Dendritic cell treated with granulocyte-macrophage colony-stimulating factor and Interleukin-4, amounts not matched to agents 40 ng/mL and 50 ng/mL, for 4 days (primary cell): ENCODE results near the gene PPRC1.

Experiments used
- H3K27ac Mint-ChIP-seq: one replicate; pipeline ENCODE4 v1.8.0; 2022; ENCODE audit warnings: mild to moderate bottlenecking, mixed read lengths
- H3K27me3 Mint-ChIP-seq: one replicate; pipeline ENCODE4 v1.8.0; 2022; ENCODE audit warnings: mild to moderate bottlenecking, mixed read lengths
- H3K36me3 Mint-ChIP-seq: one replicate; pipeline ENCODE4 v1.8.0; 2022; ENCODE audit warnings: low read depth, mixed read lengths
- H3K4me1 Mint-ChIP-seq: one replicate; pipeline ENCODE4 v1.8.0; 2022; ENCODE audit warnings: low read depth, mixed read lengths
- H3K4me3 Mint-ChIP-seq: one replicate; pipeline ENCODE4 v1.8.0; 2022; ENCODE audit warnings: mild to moderate bottlenecking, moderate library complexity, mixed read lengths
- H3K9me3 Mint-ChIP-seq: one replicate; pipeline ENCODE4 v1.8.0; 2022; ENCODE audit warnings: mixed read lengths
- intact Hi-C: fragments of 100-400 bp; cut with micrococcal nuclease; formaldehyde crosslinking; loops from one replicate; pipeline ENCODE4 v1.15.0; 2022

The PPRC1 gene

GRCh38 chr10:102113261-102113955 is 19.4 kb upstream of the PPRC1 start:
- Mint-ChIP-seq H3K27ac (peak overlapping the region; percentile 91), H3K9me3 (no peaks in the 10 kb centered on the region), H3K4me1 (peaks cover 53% of the 10 kb centered on the region), H3K4me3 (peak overlapping the region; percentile 86), H3K27me3 (no peaks in the 10 kb centered on the region), H3K36me3 (peaks cover 44% of the 10 kb centered on the region)
- intact Hi-C loops: no loop called here

GRCh38 chr10:102113956-102114857 is 18.6 kb upstream of the PPRC1 start:
- Mint-ChIP-seq H3K4me3 (peak overlapping the region; percentile 86), H3K27me3 (no peaks in the 10 kb centered on the region), H3K9me3 (no peaks in the 10 kb centered on the region), H3K36me3 (peaks cover 37% of the 10 kb centered on the region), H3K27ac (peak overlapping the region; percentile 91), H3K4me1 (peaks cover 61% of the 10 kb centered on the region)
- intact Hi-C loops: no loop called here

- Mint-ChIP-seq H3K4me3 (peak overlapping the region; percentile 86), H3K9me3 (no peaks in the 10 kb centered on the region), H3K4me1 (peaks cover 68% of the 10 kb centered on the region), H3K27me3 (no peaks in the 10 kb centered on the region), H3K36me3 (peaks cover 37% of the 10 kb centered on the region), H3K27ac (peak overlapping the region; percentile 91)
- intact Hi-C loops: loop anchor here (5.0 kb wide), 1 partner anchor 48 kb away; the partner anchor contains the start of gene HPS6
Observed at GRCh38 chr10:102114861-102115618, 17.8 kb upstream of the PPRC1 start.

GRCh38 chr10:102115775-102116174 is 17.1 kb upstream of the PPRC1 start:
- Mint-ChIP-seq H3K36me3 (peaks cover 35% of the 10 kb centered on the region), H3K4me1 (peaks cover 68% of the 10 kb centered on the region), H3K27me3 (no peaks in the 10 kb centered on the region), H3K9me3 (no peaks in the 10 kb centered on the region), H3K27ac (peak overlapping the region; percentile 91), H3K4me3 (peak overlapping the region; percentile 86)
- intact Hi-C loops: loop anchor here (5.0 kb wide), 1 partner anchor 48 kb away; the partner anchor contains the start of gene HPS6

DNA sequence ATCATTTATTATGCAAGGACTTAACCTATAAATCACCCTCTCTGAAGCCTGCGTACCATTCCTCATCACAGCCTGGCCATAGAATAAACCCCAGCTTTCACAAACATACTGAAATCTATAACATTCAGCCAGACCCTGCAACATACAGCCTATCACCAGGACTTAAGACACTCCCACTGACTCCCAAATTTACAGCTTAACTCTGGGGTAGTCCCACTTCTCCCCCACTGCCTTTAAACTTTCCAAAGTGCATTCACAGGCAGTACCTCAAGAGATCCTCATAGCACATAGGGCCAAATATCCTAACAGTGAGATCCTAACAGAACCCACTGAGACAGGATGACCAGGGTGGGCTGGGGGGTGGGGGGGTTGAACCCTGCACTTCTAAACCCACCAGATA is 16.2 kb upstream of the PPRC1 start:
- no peaks in the 10 kb centered on the region for H3K9me3 Mint-ChIP-seq
- intact Hi-C loops: loop anchor here (5.0 kb wide), 1 partner anchor 49 kb away; the partner anchor contains the start of gene HPS6
- H3K36me3 Mint-ChIP-seq: peaks cover 30% of the 10 kb centered on the region
- no peak overlapping the region for H3K4me3 Mint-ChIP-seq
- H3K27ac Mint-ChIP-seq: peak overlapping the region; percentile 91
- no peaks in the 10 kb centered on the region for H3K27me3 Mint-ChIP-seq
- H3K4me1 Mint-ChIP-seq: peaks cover 76% of the 10 kb centered on the region

GRCh38 chr10:102117391-102118159 is 15.3 kb upstream of the PPRC1 start:
- Mint-ChIP-seq H3K4me1 (peaks cover 78% of the 10 kb centered on the region), H3K4me3 (peak overlapping the region; percentile 96), H3K27me3 (no peaks in the 10 kb centered on the region), H3K36me3 (peaks cover 25% of the 10 kb centered on the region), H3K9me3 (no peaks in the 10 kb centered on the region), H3K27ac (peak overlapping the region; percentile 91)
- intact Hi-C loops: loop anchor here (5.0 kb wide), 1 partner anchor 50 kb away; the partner anchor contains the start of gene HPS6

DNA sequence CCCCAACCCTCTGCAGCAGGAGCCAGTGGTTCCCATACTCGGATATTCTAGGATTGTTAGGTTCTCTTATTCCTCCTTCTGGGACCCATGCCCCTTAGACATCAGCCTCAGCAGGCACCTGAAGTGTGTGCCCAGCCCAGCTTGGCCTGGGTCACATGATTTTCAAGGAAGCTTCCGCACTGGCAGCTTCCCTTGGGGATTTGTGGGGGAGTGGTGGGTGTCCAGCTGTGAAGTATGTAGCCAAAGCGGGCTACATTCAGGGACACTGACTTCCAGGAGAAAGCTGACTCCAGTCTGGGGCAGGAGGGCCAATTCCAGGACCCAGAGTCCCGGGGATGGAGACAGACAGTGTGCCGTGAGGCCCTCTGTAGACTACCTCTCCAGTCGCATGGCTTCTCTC is 14.0 kb upstream of the PPRC1 start:
- Mint-ChIP-seq H3K27ac (peak overlapping the region; percentile 91), H3K36me3 (peaks cover 25% of the 10 kb centered on the region), H3K4me3 (peak overlapping the region; percentile 96), H3K4me1 (peaks cover 70% of the 10 kb centered on the region), H3K27me3 (no peaks in the 10 kb centered on the region), H3K9me3 (no peaks in the 10 kb centered on the region)
- intact Hi-C loops: loop anchor here (5.0 kb wide), 1 partner anchor 52 kb away; the partner anchor contains the start of gene HPS6

DNA sequence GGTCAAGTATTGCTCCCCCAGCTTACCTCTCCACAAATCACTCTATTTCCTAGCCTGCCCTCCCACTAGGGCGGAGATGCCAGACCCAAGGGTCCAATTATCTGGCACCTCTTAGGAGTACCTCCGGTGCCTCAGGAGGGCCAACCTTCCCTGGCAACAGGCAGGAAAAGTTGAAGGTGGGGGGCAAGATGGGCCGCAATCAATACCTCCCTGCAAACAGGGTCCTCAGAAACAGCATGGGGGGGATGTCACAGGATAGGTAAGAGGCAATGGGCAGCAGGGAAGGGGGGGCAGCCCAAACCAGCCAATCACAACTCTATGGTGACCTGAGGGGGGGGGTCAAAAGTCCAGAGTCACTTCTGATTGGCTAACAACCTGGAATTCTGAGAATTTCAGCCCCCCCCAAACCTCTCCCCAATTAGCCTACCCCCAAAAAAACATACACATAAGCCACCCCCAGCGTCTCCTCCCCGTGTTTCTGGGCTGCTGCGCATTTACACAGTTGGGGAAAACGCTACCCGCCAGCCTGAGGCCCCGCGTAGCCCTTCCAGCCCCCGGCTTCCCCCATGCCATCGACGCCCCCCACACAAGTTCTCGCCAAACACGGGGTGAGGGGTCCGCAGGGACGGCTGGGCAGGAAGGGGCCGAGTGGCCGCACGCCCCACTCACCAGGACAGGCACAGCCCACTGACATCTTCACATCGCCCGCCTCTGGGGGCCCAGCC is 13.3 kb upstream of the PPRC1 start:
- Mint-ChIP-seq H3K36me3 (peaks cover 23% of the 10 kb centered on the region), H3K27ac (peak overlapping the region; percentile 91), H3K4me1 (peaks cover 68% of the 10 kb centered on the region), H3K4me3 (peak overlapping the region; percentile 96), H3K9me3 (no peaks in the 10 kb centered on the region), H3K27me3 (no peaks in the 10 kb centered on the region)
- intact Hi-C loops: loop anchor here (1.0 to 5.0 kb wide), 2 partner anchors 14 to 52 kb away; partner anchors contain the start of genes HPS6 and PPRC1

- Mint-ChIP-seq H3K27ac (peak within 1 kb of the TSS; percentile 91), H3K27me3 (no peaks in the 10 kb centered on the region), H3K4me3 (peak within 1 kb of the TSS; percentile 96), H3K9me3 (no peaks in the 10 kb centered on the region), H3K4me1 (peaks cover 61% of the 10 kb centered on the region), H3K36me3 (peaks cover 18% of the 10 kb centered on the region)
- intact Hi-C loops: loop anchor here (1.0 kb wide), 1 partner anchor 13 kb away; the partner anchor contains the start of gene PPRC1
Observed at GRCh38 chr10:102120142-102120990, 12.5 kb upstream of the PPRC1 start, which contains the start of gene LDB1. Gene LDB1, minus strand, starts transcription at chr10:102120368. Its CDS starts 258 bp downstream, at chr10:102120110.

- intact Hi-C loops: loop anchor here (1.0 kb wide), 1 partner anchor 12 kb away; the partner anchor contains the start of gene PPRC1
- Mint-ChIP-seq H3K4me1 (peaks cover 53% of the 10 kb centered on the region), H3K4me3 (peak overlapping the region; percentile 96), H3K36me3 (peaks cover 18% of the 10 kb centered on the region), H3K27me3 (no peaks in the 10 kb centered on the region), H3K27ac (peak overlapping the region; percentile 91), H3K9me3 (no peaks in the 10 kb centered on the region)
Observed at GRCh38 chr10:102120991-102121738, 11.7 kb upstream of the PPRC1 start.

- Mint-ChIP-seq H3K36me3 (peaks cover 18% of the 10 kb centered on the region), H3K4me1 (peaks cover 46% of the 10 kb centered on the region)
- intact Hi-C loops: no loop called here
Observed at GRCh38 chr10:102121739-102122372, 11.0 kb upstream of the PPRC1 start.

More at GRCh38 chr10:102121739-102122372, 11.0 kb upstream of the PPRC1 start:
- H3K9me3 Mint-ChIP-seq: no peaks in the 10 kb centered on the region
- peak overlapping the region; percentile 91 for H3K27ac Mint-ChIP-seq
- H3K4me3 Mint-ChIP-seq: no peak overlapping the region
- no peaks in the 10 kb centered on the region for H3K27me3 Mint-ChIP-seq
